ENCODE data around the gene TTC7B.

The TTC7B gene

DNA sequence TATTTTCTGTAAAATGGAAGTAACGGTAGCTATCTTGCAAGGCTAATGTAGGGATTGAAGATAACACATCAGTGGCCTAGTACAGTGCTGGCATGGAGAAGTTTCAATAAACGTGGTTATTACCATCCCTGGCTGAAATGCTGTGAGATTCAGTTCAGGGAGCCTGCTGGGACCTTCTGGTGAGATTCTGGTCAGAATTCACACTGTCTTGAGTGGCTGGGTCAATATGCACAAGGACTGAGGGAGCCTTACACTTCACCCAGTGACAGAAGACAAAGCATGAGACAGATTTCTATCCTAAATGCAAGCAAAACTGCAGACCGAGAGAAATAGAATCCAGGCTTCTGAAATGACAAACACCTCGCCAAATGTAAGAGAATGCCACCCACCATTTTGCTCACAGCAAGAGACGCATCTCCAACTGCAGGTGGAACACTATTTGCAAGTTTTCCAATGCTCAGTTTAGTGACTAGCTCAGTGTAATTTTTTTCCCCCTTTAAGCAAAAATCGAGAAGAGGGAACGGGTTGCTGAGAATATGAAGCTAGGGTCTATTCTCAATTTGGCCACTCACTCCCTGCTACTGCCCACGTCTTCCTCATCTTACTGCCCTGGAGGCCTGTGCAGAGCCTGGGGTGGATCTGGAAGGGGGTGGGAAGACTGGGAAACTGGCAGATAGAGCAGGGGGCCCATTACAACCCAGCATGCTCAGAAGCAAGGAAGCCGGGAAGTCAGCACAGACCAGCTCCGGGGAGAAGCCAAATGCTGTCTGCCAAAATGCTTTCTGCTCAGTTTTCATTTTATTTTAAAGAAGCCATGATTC is 201.3 kb downstream of the TTC7B start:
- no peak for DNase-seq (ENCODE audit: low spot score)
- no peaks in the 10 kb centered on the region for H3K36me3 ChIP-seq (ENCODE audit: low read depth)
- no peaks in the 10 kb centered on the region for H3K27me3 ChIP-seq (ENCODE audit: insufficient read depth, poor library complexity, severe bottlenecking)
- TF ChIP-seq, protein P1, sequence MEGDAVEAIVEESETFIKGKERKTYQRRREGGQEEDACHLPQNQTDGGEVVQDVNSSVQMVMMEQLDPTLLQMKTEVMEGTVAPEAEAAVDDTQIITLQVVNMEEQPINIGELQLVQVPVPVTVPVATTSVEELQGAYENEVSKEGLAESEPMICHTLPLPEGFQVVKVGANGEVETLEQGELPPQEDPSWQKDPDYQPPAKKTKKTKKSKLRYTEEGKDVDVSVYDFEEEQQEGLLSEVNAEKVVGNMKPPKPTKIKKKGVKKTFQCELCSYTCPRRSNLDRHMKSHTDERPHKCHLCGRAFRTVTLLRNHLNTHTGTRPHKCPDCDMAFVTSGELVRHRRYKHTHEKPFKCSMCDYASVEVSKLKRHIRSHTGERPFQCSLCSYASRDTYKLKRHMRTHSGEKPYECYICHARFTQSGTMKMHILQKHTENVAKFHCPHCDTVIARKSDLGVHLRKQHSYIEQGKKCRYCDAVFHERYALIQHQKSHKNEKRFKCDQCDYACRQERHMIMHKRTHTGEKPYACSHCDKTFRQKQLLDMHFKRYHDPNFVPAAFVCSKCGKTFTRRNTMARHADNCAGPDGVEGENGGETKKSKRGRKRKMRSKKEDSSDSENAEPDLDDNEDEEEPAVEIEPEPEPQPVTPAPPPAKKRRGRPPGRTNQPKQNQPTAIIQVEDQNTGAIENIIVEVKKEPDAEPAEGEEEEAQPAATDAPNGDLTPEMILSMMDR (IDR thresholded peaks at IDR 0.05; ENCODE audit: poor library complexity, severe bottlenecking) = no peak
- H3K4me1 ChIP-seq (ENCODE audit: insufficient read depth, poor library complexity, severe bottlenecking) = no peaks in the 10 kb centered on the region
- no peak overlapping the region for H3K27ac ChIP-seq (ENCODE audit: poor library complexity, severe bottlenecking)
- ATAC-seq (ENCODE audit: low read depth) = no peak
- no peak overlapping the region for H3K4me3 ChIP-seq (ENCODE audit: severe bottlenecking)
- no peaks in the 10 kb centered on the region for H3K9me3 ChIP-seq (ENCODE audit: severe bottlenecking)

GRCh38 chr14:90613997-90614396 is 202.2 kb downstream of the TTC7B start:
- DNase-seq (ENCODE audit: low spot score) (no peak), ATAC-seq (ENCODE audit: low read depth) (no peak)
- H3K4me1 ChIP-seq (ENCODE audit: insufficient read depth, poor library complexity, severe bottlenecking) = no peaks in the 10 kb centered on the region
- no peaks in the 10 kb centered on the region for H3K36me3 ChIP-seq (ENCODE audit: low read depth)
- H3K27me3 ChIP-seq (ENCODE audit: insufficient read depth, poor library complexity, severe bottlenecking) = no peaks in the 10 kb centered on the region
- H3K4me3 ChIP-seq (ENCODE audit: severe bottlenecking) = no peak overlapping the region
- TF ChIP-seq, protein P1 (IDR thresholded peaks at IDR 0.05; ENCODE audit: poor library complexity, severe bottlenecking) = no peak
- no peak overlapping the region for H3K27ac ChIP-seq (ENCODE audit: poor library complexity, severe bottlenecking)
- H3K9me3 ChIP-seq (ENCODE audit: severe bottlenecking) = no peaks in the 10 kb centered on the region

GRCh38 chr14:90613453-90613852 is 202.8 kb downstream of the TTC7B start:
- Histone ChIP-seq H3K27me3 (ENCODE audit: insufficient read depth, poor library complexity, severe bottlenecking) (no peaks in the 10 kb centered on the region), H3K4me3 (ENCODE audit: severe bottlenecking) (no peak overlapping the region), H3K36me3 (ENCODE audit: low read depth) (no peaks in the 10 kb centered on the region), H3K4me1 (ENCODE audit: insufficient read depth, poor library complexity, severe bottlenecking) (no peaks in the 10 kb centered on the region), H3K9me3 (ENCODE audit: severe bottlenecking) (no peaks in the 10 kb centered on the region), H3K27ac (ENCODE audit: poor library complexity, severe bottlenecking) (no peak overlapping the region)
- DNase-seq (ENCODE audit: low spot score) (no peak), ATAC-seq (ENCODE audit: low read depth) (no peak)
- TF ChIP-seq, protein P1 (IDR thresholded peaks at IDR 0.05; ENCODE audit: poor library complexity, severe bottlenecking) = no peak

DNA sequence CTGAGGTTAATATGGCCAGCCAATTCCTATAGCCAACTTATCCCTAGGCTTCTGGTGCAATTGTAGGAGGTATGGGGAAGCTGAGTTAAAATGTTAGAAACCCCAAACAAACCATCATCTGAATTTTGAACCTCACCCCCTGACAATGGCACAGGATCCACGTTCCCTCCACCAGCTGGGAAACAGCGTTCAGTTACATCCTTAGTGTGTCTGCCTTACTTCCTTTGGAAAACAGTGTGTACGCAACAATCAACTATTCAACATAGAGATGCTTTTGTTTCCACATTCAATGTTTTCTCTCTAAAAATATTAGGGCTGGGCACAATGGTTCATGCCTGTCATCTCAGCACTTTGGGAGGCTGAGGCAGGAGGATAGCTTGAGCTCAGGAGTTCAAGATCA is 203.4 kb downstream of the TTC7B start:
- Histone ChIP-seq H3K27ac (ENCODE audit: poor library complexity, severe bottlenecking) (no peak overlapping the region), H3K27me3 (ENCODE audit: insufficient read depth, poor library complexity, severe bottlenecking) (no peaks in the 10 kb centered on the region), H3K4me1 (ENCODE audit: insufficient read depth, poor library complexity, severe bottlenecking) (no peaks in the 10 kb centered on the region), H3K9me3 (ENCODE audit: severe bottlenecking) (no peaks in the 10 kb centered on the region), H3K36me3 (ENCODE audit: low read depth) (no peaks in the 10 kb centered on the region), H3K4me3 (ENCODE audit: severe bottlenecking) (no peak overlapping the region)
- TF ChIP-seq, protein P1 (IDR thresholded peaks at IDR 0.05; ENCODE audit: poor library complexity, severe bottlenecking) = no peak
- DNase-seq (ENCODE audit: low spot score) (no peak), ATAC-seq (ENCODE audit: low read depth) (no peak)

GRCh38 chr14:90611936-90612335 is 204.3 kb downstream of the TTC7B start:
- Histone ChIP-seq H3K36me3 (ENCODE audit: low read depth) (no peaks in the 10 kb centered on the region), H3K4me3 (ENCODE audit: severe bottlenecking) (no peak overlapping the region), H3K27me3 (ENCODE audit: insufficient read depth, poor library complexity, severe bottlenecking) (no peaks in the 10 kb centered on the region), H3K27ac (ENCODE audit: poor library complexity, severe bottlenecking) (no peak overlapping the region), H3K9me3 (ENCODE audit: severe bottlenecking) (no peaks in the 10 kb centered on the region), H3K4me1 (ENCODE audit: insufficient read depth, poor library complexity, severe bottlenecking) (no peaks in the 10 kb centered on the region)
- DNase-seq (ENCODE audit: low spot score) (no peak), ATAC-seq (ENCODE audit: low read depth) (no peak)
- TF ChIP-seq, protein P1 (IDR thresholded peaks at IDR 0.05; ENCODE audit: poor library complexity, severe bottlenecking) = no peak

Data from RWPE2 (cell line).